GM19463 (cell line): ENCODE data around the gene PUSL1.

Experiments
- ATAC-seq: cut with Tn5 transposase; IDR thresholded peaks from one replicate; pipeline ENCODE4 v1.9.1; 2021; ENCODE audit warnings: mild to moderate bottlenecking, moderate library complexity; ENCODE audit not compliant: unreplicated experiment

Gene PUSL1

GRCh38 chr1:1324084-1324523, 15.7 kb downstream of the PUSL1 start:
- no peak for ATAC-seq

DNA sequence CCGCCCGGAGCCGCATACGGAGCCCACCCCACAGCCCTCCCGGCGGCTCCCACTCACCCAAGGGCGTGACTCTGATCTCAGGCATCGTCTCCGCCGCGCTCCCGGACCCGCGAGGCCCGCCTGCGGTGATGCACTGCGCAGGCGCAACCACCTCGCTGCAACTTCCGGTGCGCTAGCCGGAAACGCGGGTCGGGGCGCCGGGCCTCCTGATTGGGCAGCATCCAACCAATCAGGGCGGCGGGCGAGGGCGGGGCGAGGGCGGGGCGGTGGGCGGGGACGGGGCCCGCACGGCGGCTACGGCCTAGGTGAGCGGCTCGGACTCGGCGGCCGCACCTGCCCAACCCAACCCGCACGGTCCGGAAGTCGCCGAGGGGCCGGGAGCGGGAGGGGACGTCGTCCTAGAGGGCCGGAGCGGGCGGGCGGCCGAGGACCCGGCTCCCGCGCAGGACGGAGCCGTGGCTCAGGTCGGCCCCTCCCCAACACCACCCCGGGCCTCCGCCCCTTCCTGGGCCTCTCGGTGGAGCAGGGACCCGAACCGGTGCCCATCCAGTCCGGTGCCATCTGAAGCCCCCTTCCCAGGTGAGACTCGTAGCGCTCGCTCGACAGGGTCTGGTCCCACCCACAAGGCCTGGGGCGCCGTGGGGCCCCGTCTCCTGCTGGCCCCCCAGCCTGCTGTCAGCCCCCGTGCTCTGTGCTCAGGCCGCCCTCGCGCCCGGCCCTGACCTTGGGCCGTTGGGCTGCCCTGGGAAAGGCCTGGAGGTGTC, 16.3 kb downstream of the PUSL1 start, which contains the start of the genes CPTP and INTS11:
CPTP (plus strand) TSS at position 279 of the 764 bp plus-strand sequence. CDS start 2,109 bp downstream, outside the sequence.
INTS11 (minus strand) TSS at position 137 of the 764 bp plus-strand sequence; CDS start at position 85, 52 bp downstream.
- ATAC-seq = peak; percentile 82

DNA sequence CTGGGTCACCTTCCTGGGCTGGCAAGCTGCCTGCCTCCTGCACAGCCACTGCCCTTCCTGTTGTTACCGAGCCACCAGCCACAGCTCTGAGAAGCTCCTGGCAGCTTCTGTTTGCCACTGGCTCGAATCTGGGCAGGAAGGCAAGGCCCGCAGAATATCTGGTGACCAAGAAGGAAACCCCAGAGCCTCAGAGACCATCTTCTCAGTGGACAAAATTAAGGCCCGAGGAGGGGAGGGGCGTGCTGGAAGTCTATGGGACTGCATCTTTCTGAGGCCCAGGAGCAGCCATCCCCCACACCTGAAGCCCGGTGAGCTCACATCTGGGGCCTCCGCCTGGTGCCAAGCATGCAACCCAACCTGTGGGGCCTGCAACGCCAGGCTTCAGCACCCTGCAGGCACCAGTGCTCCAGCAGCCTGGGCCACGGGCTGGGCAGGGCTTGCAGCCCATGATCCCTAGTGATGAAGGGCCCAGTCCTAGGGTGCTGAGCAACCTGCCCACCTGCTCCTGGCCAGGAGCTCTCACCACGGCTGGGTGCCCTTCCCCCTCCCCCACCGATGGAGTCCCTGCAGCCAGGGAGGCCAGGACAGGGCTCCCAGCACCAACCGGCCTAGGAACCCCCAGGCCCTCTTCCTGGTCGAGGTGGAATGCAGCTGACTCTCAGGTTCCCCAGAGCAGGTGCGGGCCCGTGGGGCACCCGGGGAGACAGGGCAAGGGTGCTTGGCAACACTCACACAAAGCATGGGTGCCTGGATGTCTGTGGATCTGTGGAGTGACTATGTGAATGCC, 17.1 kb downstream of the PUSL1 start:
- no peak for ATAC-seq

DNA sequence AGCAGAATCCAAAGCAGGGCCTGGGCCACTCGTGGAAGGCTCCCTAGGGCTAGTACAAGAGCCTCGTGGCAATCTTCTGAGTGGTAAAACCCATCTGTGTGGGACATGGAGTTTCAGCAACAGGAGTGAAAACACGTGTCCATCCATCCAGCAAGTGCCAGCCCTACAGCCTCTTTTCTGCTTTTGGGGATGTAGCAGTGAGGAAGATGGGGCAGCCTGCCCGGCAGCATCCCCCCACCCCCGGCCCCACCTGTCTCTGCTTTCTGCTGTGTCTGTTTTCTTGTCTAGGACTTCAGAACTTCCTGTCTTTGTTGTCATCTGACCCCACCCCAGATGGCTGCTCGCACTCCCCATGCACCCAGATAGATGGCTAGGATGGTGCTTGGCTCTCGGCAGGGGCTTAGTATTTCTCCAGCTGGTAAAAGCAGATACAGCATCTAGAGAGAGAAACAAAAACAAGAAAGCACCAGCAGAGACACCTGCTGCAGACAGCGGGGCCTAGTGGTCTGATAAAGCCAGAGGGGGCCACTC, 17.7 kb downstream of the PUSL1 start:
- ATAC-seq = no peak

DNA sequence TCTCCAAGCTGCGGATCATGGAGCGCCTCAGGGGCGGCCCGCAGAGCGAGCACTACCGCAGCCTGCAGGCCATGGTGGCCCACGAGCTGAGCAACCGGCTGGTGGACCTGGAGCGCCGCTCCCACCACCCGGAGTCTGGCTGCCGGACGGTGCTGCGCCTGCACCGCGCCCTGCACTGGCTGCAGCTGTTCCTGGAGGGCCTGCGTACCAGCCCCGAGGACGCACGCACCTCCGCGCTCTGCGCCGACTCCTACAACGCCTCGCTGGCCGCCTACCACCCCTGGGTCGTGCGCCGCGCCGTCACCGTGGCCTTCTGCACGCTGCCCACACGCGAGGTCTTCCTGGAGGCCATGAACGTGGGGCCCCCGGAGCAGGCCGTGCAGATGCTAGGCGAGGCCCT, 18.9 kb downstream of the PUSL1 start:
- no peak for ATAC-seq

- ATAC-seq = no peak
Measured at GRCh38 chr1:1328254-1328653, 19.9 kb downstream of the PUSL1 start.

- no peak for ATAC-seq
Measured at GRCh38 chr1:1329304-1330210, 21.2 kb downstream of the PUSL1 start.

- ATAC-seq = no peak
Measured at GRCh38 chr1:1330366-1331067, 22.1 kb downstream of the PUSL1 start.

GRCh38 chr1:1331068-1331965, 22.9 kb downstream of the PUSL1 start, which contains the start of gene TAS1R3:
TAS1R3 (plus strand) TSS chr1:1331280; CDS start chr1:1331346, 66 bp downstream.
- ATAC-seq = no peak

- ATAC-seq = no peak
Measured at GRCh38 chr1:1332031-1332755, 23.8 kb downstream of the PUSL1 start.

- no peak for ATAC-seq
Measured at GRCh38 chr1:1332774-1333480, 24.5 kb downstream of the PUSL1 start.

GRCh38 chr1:1333551-1334241, 25.3 kb downstream of the PUSL1 start:
- ATAC-seq = no peak

GRCh38 chr1:1334835-1335234, 26.4 kb downstream of the PUSL1 start:
- no peak for ATAC-seq

DNA sequence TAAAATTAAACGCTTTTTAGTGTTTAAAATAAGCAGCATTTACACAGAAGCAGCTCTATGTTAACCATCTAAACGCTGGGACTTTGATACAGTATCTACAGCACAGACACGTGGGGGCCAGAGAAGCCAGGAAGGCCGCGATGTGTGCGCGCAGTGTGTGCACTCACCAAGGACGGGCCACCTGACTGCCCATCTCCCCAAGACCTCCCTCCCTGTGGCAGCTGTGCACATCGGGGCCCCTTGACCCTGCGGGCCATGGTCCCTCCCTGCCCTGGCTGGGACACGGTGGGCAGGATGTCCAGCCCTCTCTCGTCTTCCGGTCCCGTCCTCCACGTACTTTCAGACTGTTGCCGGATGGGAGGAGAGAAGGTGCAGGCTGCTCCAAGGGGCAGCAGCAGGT, 26.9 kb downstream of the PUSL1 start:
- no peak for ATAC-seq

- ATAC-seq = no peak
Measured at GRCh38 chr1:1335792-1336248, 27.4 kb downstream of the PUSL1 start.

GRCh38 chr1:1336446-1336845, 28.0 kb downstream of the PUSL1 start:
- ATAC-seq = no peak
